HG03108 (cell line): ENCODE results near the gene TBCE.

Source experiments
- ATAC-seq: cut with Tn5 transposase; IDR thresholded peaks from one replicate; pipeline ENCODE4 v1.9.1; 2021; ENCODE audit warnings: moderate library complexity; ENCODE audit not compliant: unreplicated experiment

TBCE gene

DNA sequence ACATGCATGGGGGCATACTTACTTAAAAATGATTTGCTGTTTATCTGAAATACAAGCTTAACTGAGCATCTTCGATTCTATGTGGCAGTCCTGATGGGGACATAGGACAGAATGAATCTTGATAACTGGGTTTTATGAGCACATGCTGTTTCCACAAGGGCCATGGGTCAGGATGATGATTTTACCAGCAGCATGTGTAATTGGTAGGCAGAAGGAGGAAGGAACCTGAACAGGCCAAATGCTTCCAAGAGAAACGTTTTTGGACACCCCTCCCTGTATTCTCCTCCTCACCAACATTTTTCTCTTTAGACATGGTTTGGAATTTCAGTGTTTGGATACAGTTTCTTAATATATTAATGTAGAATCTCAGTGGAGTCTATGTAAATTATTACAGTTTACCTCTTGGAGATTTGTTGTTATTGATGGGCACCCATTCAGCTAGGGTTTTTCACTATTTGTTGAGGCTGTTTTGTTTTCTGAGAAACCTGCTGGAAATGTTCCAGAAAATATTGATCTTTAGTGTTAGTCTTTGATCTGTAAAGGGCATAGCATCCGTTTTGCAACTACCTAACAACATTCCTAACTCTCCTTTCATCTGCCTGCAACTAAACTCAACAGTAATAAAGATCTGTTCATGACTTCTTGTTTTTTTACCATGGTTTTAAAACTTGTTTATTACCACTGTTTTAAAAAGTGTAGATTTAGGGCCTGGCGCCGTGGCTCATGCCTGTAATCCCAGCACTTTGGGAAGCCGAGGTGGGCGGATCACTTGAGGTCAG lies 42.0 kb downstream of the TBCE start:
- ATAC-seq: no peak

GRCh38 chr1:235410467-235410866 lies 43.2 kb downstream of the TBCE start:
- no peak for ATAC-seq

GRCh38 chr1:235411489-235412486 lies 44.6 kb downstream of the TBCE start:
- ATAC-seq: no peak

GRCh38 chr1:235415008-235415904 lies 48.0 kb downstream of the TBCE start:
- ATAC-seq: peak; percentile 67

- ATAC-seq: no peak
These were observed 49.4 kb downstream of the TBCE start for GRCh38 chr1:235416662-235417049.

DNA sequence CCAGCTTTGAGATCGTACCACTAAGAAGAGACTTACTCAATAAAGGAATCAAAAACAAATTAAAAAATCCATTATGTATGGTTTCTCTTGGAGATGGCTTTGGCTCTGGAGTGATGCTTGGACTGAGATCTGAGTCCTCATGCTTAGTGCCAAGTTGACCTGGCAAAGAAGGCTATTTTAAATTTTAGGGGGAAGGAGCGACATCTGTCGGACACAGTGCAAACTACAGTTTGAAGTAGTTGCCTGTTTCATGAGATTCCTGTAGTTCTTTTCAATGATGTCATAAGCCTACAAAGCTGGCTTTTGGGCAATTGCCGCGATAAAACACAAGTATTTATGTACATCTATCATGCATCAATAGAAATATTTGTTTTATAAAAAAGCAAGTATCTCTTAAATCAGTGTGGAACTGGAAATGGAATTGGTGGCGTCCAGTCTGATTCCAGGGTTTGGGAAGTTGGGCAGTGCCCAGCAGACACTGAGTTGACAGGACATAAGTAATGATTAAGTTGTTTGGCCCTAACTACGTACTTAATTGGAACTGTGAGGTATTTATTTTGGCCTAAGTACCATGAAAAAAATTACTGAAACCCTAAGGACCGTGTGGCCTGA lies 50.0 kb downstream of the TBCE start:
- ATAC-seq: no peak

DNA sequence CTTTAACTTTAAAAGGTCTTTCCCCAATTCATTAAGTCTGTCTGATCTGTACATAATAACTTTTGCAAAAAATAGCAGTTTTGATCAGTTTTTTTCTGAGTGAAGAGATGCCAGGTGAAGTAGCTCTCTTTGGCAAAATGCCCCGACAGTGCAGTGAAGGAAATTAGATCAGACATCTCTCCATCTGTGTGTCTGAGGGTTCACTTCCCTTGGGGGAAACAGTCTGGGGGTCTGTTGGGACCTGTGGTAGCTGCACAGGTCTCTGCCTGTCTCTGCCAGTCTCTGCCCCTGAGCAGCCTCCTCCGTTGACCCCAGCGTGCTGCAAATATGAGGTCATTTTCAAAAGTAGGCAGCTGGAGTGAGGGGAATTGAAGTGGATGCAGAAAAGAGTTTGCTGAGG lies 54.5 kb downstream of the TBCE start:
- no peak for ATAC-seq

DNA sequence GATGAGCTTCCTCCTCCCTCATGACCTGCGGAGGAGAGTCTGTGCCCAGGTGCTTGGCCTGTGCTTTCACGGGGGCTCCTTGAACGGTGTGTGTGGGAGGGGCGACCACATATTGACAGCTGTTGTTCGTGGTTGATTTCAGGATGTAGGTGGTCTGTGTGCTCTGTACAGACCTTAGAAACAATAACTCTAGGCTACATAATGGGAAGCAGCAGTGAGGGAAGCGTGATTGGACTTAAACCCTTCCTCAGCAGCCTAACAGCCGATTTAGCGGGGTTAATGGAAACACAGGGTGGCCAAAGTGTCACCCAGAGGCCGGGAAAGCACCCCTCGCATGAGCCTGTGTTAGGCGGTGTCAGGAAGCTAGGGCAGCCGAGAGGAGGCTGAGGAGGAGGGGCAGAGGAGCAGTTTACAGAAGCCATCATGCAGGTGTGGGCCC lies 56.0 kb downstream of the TBCE start:
- peak; percentile 64 for ATAC-seq

- ATAC-seq: no peak
These were observed 56.9 kb downstream of the TBCE start for GRCh38 chr1:235424092-235424491.

DNA sequence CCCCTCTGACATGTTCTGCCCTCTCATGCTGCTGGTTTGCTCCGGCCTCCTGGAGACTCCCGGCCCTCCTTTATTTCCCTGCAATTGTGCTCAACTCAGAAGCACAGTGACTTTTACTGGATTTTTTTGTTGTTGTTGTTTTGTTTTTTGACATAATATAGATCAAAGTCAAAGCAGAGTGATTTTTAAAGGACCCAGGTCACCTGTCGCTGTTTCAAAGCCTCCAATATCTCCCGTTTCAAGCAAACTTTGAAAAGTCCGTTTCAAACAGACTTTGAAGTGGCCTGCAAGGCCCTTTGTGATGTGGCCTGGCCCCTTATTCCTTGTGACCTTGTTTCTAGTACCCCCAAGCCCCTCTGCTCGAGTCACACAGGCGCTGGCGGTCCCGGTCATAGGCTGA lies 58.1 kb downstream of the TBCE start:
- ATAC-seq: no peak

- ATAC-seq: no peak
These were observed 58.9 kb downstream of the TBCE start for GRCh38 chr1:235426143-235426542.

- no peak for ATAC-seq
These were observed 59.5 kb downstream of the TBCE start for GRCh38 chr1:235426680-235427079.

GRCh38 chr1:235427447-235427846 lies 60.2 kb downstream of the TBCE start:
- no peak for ATAC-seq

DNA sequence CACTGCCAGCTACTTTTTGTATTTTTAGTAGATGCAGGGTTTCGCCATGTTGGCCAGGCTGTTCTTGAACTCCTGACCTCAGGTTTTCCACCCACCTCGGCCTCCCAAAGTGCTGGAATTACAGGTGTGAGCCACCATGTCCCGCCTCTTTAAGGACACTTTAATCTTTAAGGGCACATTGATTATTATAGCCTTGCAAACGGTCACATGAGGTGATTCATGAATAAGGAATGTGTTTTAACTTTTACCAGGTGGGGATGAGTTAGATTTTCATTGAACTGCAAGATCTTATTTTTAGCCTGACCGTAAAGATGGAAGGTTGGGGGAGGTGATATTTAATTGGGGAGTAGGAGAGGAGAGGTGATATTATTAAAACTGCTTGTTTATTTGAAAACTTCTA lies 61.9 kb downstream of the TBCE start:
- no peak for ATAC-seq

- ATAC-seq: no peak
These were observed 63.8 kb downstream of the TBCE start for GRCh38 chr1:235430991-235431390.

GRCh38 chr1:235434001-235434400 lies 66.8 kb downstream of the TBCE start:
- no peak for ATAC-seq

DNA sequence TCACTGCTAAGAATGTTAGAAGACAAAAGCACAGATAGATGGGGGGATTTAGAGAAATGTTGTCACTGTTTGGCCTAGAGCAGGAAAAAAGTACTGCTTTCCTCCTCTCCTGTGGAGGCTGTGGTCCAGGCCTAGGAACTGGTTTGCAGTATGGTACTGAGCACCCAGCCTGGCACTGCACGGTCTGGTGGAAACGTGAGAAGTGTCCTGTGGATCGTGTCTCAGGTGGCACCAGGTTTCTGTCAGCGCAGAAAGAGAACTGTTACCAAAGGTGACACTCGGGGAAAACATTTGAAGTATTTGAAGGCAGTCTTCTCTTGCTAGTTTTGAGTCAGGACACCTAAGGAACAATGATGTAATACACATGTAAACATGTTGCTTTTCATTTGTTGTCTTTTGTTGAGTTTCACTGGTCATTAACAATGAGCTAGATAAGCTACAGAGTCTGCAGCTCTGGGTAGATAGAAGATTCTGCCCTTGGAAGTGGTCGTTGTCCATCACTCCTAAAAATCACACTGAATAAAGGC lies 74.0 kb downstream of the TBCE start:
- no peak for ATAC-seq

DNA sequence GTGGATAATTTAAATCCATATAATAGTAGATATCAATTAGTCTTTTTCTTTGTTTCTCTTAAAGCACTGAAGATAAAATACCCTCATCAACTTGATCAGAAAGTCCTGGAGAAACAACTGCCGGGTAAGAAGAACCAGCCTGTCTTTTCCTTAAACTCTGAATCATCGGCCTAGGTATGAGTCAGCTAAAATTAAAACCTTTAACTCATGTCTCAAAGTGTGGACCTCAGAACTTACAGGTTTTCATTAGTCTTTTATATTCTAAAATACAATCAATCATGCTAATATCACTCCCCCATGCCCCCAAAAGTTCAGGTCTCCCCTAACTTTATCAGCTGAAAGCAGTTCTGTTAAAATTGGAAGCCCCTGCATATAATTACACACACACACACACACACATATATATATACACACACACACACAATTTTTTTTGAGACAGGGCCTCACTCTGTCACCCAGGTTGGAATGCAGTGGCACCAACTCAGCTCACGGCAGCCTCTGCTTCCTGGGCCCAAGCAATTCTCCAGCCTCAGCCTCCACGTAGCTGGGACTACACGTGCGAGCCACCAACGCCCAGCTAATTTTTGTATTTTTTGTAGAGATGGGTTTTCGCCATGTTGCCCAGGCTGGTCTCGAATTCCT lies 75.7 kb downstream of the TBCE start:
- no peak for ATAC-seq

DNA sequence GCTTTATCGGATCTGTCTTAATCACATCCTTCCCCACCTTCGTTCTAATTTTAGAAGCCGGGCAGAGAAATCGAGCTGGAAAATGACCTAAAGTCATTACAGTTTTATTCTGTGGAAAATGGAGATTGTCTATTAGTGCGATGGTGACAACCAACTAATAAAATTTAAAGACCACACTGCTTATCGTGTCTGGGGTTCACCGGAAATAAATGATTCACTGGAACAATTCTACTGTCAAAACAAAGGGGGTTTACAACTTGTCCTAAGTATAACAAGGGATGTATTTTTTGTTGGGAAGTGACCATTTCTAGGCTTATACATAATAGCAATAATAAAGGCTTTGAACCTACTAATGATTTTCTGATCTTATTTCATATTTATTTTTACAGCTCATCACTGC lies 81.4 kb downstream of the TBCE start:
- ATAC-seq: no peak

DNA sequence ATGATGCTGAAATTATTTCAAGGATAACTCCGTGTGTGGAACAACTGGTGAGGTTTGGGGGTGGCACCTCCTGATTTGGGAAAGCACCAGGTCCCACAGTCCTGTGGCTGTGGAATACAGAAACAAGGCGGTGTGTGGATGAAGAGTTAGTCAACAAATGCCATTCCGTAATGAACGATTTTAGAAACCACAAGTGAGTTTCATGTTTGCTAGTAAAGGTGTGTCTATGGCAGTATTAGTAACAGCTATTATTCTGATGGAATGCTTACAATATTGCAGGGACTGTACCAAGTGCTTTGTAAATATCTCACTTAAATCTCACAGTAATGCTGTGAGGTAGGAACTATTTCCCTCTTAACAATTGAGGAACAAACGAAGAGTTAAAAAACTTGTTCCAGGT lies 83.2 kb downstream of the TBCE start:
- ATAC-seq: no peak
